Hepatocyte (in vitro differentiated cells): ENCODE results near the gene TMEM44.

Source experiments
- EZH2phosphoT487 ChIP-seq: fragments of 200-600 bp; sonication (generic); IDR thresholded peaks from one replicate; pipeline ENCODE4 v1.6.1; 2018; ENCODE audit warnings: antibody characterized with exemption, mild to moderate bottlenecking, low read depth, moderate library complexity; ENCODE audit not compliant: unreplicated experiment, severe bottlenecking
- TF ChIP-seq, protein P1 (sequence below): fragments of 200-600 bp; sonication (generic); IDR thresholded peaks from 2 replicates; pipeline ENCODE4 v1.5.1; 2016; ENCODE audit warnings: antibody characterized with exemption, mild to moderate bottlenecking; ENCODE audit not compliant: poor library complexity

DNA sequence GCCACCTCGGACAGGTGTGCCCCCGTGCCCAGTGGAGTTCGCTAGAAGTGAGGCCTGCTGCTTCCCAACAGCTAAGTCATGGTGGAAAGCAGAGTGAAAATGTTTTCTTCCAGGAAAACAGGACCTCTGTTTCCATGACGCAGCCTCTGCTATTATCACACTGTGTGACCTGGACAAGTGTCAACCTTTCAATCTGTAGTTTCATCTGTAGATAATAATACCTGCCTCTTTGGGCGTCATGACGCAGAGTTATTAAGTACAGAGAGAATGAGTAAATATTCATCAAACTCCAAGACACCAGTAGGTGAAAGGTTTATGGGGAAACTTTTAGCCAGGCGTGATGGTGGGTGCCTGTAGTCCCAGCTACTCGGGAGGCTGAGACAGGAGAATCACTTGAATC is 62.3 kb downstream of the TMEM44 start:
- TF ChIP-seq, protein P1, sequence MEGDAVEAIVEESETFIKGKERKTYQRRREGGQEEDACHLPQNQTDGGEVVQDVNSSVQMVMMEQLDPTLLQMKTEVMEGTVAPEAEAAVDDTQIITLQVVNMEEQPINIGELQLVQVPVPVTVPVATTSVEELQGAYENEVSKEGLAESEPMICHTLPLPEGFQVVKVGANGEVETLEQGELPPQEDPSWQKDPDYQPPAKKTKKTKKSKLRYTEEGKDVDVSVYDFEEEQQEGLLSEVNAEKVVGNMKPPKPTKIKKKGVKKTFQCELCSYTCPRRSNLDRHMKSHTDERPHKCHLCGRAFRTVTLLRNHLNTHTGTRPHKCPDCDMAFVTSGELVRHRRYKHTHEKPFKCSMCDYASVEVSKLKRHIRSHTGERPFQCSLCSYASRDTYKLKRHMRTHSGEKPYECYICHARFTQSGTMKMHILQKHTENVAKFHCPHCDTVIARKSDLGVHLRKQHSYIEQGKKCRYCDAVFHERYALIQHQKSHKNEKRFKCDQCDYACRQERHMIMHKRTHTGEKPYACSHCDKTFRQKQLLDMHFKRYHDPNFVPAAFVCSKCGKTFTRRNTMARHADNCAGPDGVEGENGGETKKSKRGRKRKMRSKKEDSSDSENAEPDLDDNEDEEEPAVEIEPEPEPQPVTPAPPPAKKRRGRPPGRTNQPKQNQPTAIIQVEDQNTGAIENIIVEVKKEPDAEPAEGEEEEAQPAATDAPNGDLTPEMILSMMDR, result no peak
- no peak for TF ChIP-seq EZH2phosphoT487
